Endothelial cell of umbilical vein (primary cell): ENCODE measurements around the gene FRZB. TPM values are rescaled to one million over a fixed set of nuclear protein-coding genes. Genes with fewer than 3 reads are reported as not detected.

ENCODE experiments used
- BruUV-seq: library from RNA; stranded (reverse); fragments of 400-500 nt; replicated peaks from 2 replicates; lab custom pipeline; 2021; lab: Mats Ljungman, UMichigan
- CTCF ChIA-PET: fragments of 300-600, 350-600 bp; sonication (Branson Sonifier 250); formaldehyde crosslinking; loops from one replicate; lab custom pipeline; 2021; ENCODE audit warnings: antibody characterized with exemption, inconsistent platforms; lab: Charles Lee
- POLR2A ChIA-PET: fragments of 300-600, 350-600 bp; sonication (Branson Sonifier 250); formaldehyde crosslinking; loops from one replicate; lab custom pipeline; 2021; ENCODE audit warnings: antibody characterized with exemption, inconsistent platforms; lab: Charles Lee
- DNase-seq: peaks from one replicate; pipeline ENCODE4 v3.0.0-alpha.2; 2011; ENCODE audit warnings: low read depth, low spot score
- FAIRE-seq: peaks from 2 replicates; lab custom pipeline; 2011; peaks lifted over from hg19 to GRCh38; lab: Jason Lieb, UNC
- H2AFZ ChIP-seq: 2 replicates; pipeline ENCODE4 v1.6.0; 2012; ENCODE audit warnings: low read depth, low read length, control low read depth, inconsistent platforms
- H3K27ac ChIP-seq: 2 replicates; pipeline ENCODE4 v1.5.1; 2011; ENCODE audit warnings: low read depth, mild to moderate bottlenecking, control low read depth, low read length, moderate library complexity; ENCODE audit not compliant: insufficient read depth
- H3K27me3 ChIP-seq, 2 experiments: 2 replicates each; pipeline versions ENCODE4 v1.6.0 to v1.6.1; 2011; ENCODE audit warnings: low read length in 2 of 2, mixed read lengths in 1 of 2; ENCODE audit not compliant: control insufficient read depth in 2 of 2, insufficient read depth in 2 of 2
- H3K36me3 ChIP-seq, 2 experiments: 2 replicates in 1 of 2; 3 replicates in 1 of 2; pipeline ENCODE4 v1.5.1; 2011; ENCODE audit warnings: low read length in 2 of 2, mild to moderate bottlenecking in 1 of 2, moderate library complexity in 1 of 2; ENCODE audit not compliant: control insufficient read depth in 2 of 2, insufficient read depth in 2 of 2; ENCODE audit errors: extremely low read depth in 1 of 2
- H3K4me1 ChIP-seq: 3 replicates; pipeline ENCODE4 v1.5.1; 2011; ENCODE audit warnings: mild to moderate bottlenecking, low read length; ENCODE audit not compliant: control insufficient read depth, insufficient read depth; ENCODE audit errors: extremely low read depth
- H3K4me2 ChIP-seq: 2 replicates; pipeline ENCODE4 v1.6.1; 2011; ENCODE audit warnings: low read length, control low read depth, mixed read lengths; ENCODE audit not compliant: insufficient read depth
- H3K4me3 ChIP-seq, 3 experiments: fragments of 200-600 bp in 1 of 3; sonication (generic), shearing (Covaris generic) in 1 of 3; replicated peaks in 1 of 3; 2 replicates each; pipeline ENCODE4 v1.5.1; 2011 to 2016; ENCODE audit warnings: control low read depth in 3 of 3, low read length in 3 of 3, mild to moderate bottlenecking in 2 of 3, inconsistent platforms in 1 of 3, low read depth in 1 of 3, moderate library complexity in 1 of 3; ENCODE audit not compliant: insufficient read depth in 1 of 3
- H3K79me2 ChIP-seq: 2 replicates; pipeline ENCODE4 v1.6.0; 2012; ENCODE audit warnings: low read length, inconsistent platforms; ENCODE audit not compliant: control insufficient read depth, insufficient read depth
- H3K9ac ChIP-seq: replicated peaks from 2 replicates; pipeline ENCODE3; 2011; ENCODE audit warnings: low read length, control low read depth; ENCODE audit not compliant: insufficient read depth; ENCODE audit errors: extremely low read depth
- H3K9me1 ChIP-seq: replicated peaks from 3 replicates; pipeline ENCODE4 v1.6.0; 2011; ENCODE audit warnings: mild to moderate bottlenecking, low read length; ENCODE audit not compliant: control insufficient read depth, insufficient read depth; ENCODE audit errors: extremely low read depth
- H3K9me3 ChIP-seq: replicated peaks from 2 replicates; pipeline ENCODE4 v1.5.1; 2012; ENCODE audit warnings: low read length, inconsistent platforms; ENCODE audit not compliant: control insufficient read depth, insufficient read depth
- H4K20me1 ChIP-seq: replicated peaks from 2 replicates; pipeline ENCODE3; 2011; ENCODE audit warnings: mild to moderate bottlenecking, low read length; ENCODE audit not compliant: control insufficient read depth, insufficient read depth; ENCODE audit errors: extremely low read depth
- CTCF ChIP-seq, 2 donors: IDR thresholded peaks; 1 replicate in 1 of 2; 2 replicates in 1 of 2; pipeline ENCODE4 v1.5.1; 2011; ENCODE audit warnings: low read length in 2 of 2, mild to moderate bottlenecking in 2 of 2, moderate library complexity in 2 of 2, control low read depth in 1 of 2, inconsistent platforms in 1 of 2, low read depth in 1 of 2; ENCODE audit not compliant: insufficient read depth in 1 of 2; ENCODE audit errors: extremely low read depth in 1 of 2
- EZH2 ChIP-seq: IDR thresholded peaks from 2 replicates; pipeline ENCODE4 v1.6.1; 2012; ENCODE audit warnings: borderline replicate concordance, low read depth, mild to moderate bottlenecking, moderate library complexity, low read length, inconsistent platforms; ENCODE audit not compliant: severe bottlenecking
- FOS ChIP-seq: IDR thresholded peaks from 2 replicates; pipeline ENCODE4 v1.6.1; 2011; ENCODE audit warnings: mild to moderate bottlenecking, low read length, moderate library complexity, borderline replicate concordance; ENCODE audit not compliant: insufficient read depth
- GATA2 ChIP-seq: IDR thresholded peaks from 2 replicates; pipeline ENCODE4 v1.7.0; 2011; ENCODE audit warnings: low read depth, mild to moderate bottlenecking, moderate library complexity, mixed read lengths, low read length; ENCODE audit not compliant: insufficient read length, insufficient read depth
- JUN ChIP-seq: IDR thresholded peaks from 2 replicates; pipeline ENCODE4 v1.6.1; 2011; ENCODE audit warnings: borderline replicate concordance, low read depth; ENCODE audit not compliant: insufficient read length, insufficient read depth
- MAX ChIP-seq: IDR thresholded peaks from 2 replicates; pipeline ENCODE4 v1.6.1; 2011; ENCODE audit not compliant: insufficient read depth, insufficient read length
- MYC ChIP-seq: IDR thresholded peaks from one replicate; pipeline ENCODE4 v1.6.1; 2011; ENCODE audit warnings: mild to moderate bottlenecking, low read depth, low read length
- POLR2A ChIP-seq: IDR thresholded peaks from 2 replicates; pipeline ENCODE4 v1.6.1; 2012; ENCODE audit warnings: low read depth, mild to moderate bottlenecking, control low read depth, low read length
- POLR2AphosphoS5 ChIP-seq: IDR thresholded peaks from 2 replicates; pipeline ENCODE4 v1.6.1; 2012; ENCODE audit warnings: low read depth, mild to moderate bottlenecking, control low read depth, low read length, moderate library complexity; ENCODE audit not compliant: insufficient read depth
- dilution Hi-C: fragments of 300-500 bp; cut with MboI; formaldehyde crosslinking; loops from one replicate; pipeline ENCODE4 v1.15.0; 2019; ENCODE audit warnings: low sequenced_read_pairs; ENCODE audit not compliant: extremely low pct_ligation_motif_present
- intact Hi-C: fragments of 100-400 bp; cut with micrococcal nuclease; formaldehyde crosslinking; loops from one replicate; pipeline ENCODE4 v1.10.0; 2022
- polyA plus RNA-seq, 4 experiments: library from polyadenylated mRNA; depleted of rRNA in 3 of 4; stranded (reverse) in 3 of 4; unstranded in 1 of 4; fragments of >200 nt; gene quantifications; 2 replicates each; pipeline versions ENCODE4 v1.2.1 to v1.2.3, GENCODE V29; 2011 to 2012; ENCODE audit warnings: missing spikeins in 1 of 4
- total RNA-seq: library from RNA; stranded (reverse); gene quantifications from 2 replicates; pipeline ENCODE4 v1.2.3, GENCODE V29; 2021

Gene FRZB
- total and polyA plus RNA-seq, 2 donors (not counting 3 experiments of a cell fraction or from before 2014, with no cell fraction given): 0.04 TPM; not detected in 1

GRCh38 chr2:182868054-182868796, 1.8 kb upstream of the FRZB start:
- DNase-seq: no peak
- no peaks in the 10 kb centered on the region for H3K79me2 ChIP-seq
- peaks cover 11% of the 10 kb centered on the region for H3K4me1 ChIP-seq
- CTCF ChIA-PET: no interaction called here
- H3K36me3 ChIP-seq: no peaks in the 10 kb centered on the region
- no TSS peak for BruUV-seq
- no peak overlapping the region for H3K9ac ChIP-seq
- POLR2A ChIA-PET: interaction anchor here (0.7 kb wide), 1 partner anchor 101 kb away, joined by 5 read pairs; no protein-coding TSS in a partner anchor
- no peak overlapping the region for H2AFZ ChIP-seq
- intact Hi-C loops (loop anchor here (5.0 kb wide), 2 partner anchors 76 to 101 kb away; no protein-coding TSS in a partner anchor), dilution Hi-C loops (no loop called here)
- no peaks in the 10 kb centered on the region for H4K20me1 ChIP-seq
- no peak overlapping the region for H3K27ac ChIP-seq
- H3K4me3 ChIP-seq: no peak overlapping the region
- no peak for FAIRE-seq
- H3K9me3 ChIP-seq: no peaks in the 10 kb centered on the region
- H3K27me3 ChIP-seq: peaks cover 8 to 13% of the 10 kb centered on the region in 2 experiments
- no peak for TF ChIP-seq POLR2AphosphoS5
- no peak for TF ChIP-seq POLR2A
- TF ChIP-seq CTCF (IDR thresholded peaks at IDR 0.05; ENCODE audit: extremely low read depth in 1 of 2, insufficient read depth in 1 of 2, low read depth in 1 of 2, low read length in 2 of 2): no peak
- no peak for TF ChIP-seq EZH2
- no peak for TF ChIP-seq JUN
- TF ChIP-seq GATA2: no peak
- TF ChIP-seq MYC: no peak
- no peak for TF ChIP-seq MAX
- no peak for TF ChIP-seq FOS
- H3K9me1 ChIP-seq: no peaks in the 10 kb centered on the region
- H3K4me2 ChIP-seq: no peak overlapping the region
